K562 (cell line): Measurements from ENCODE around the gene CCT7. TPM values are rescaled to one million over a fixed set of nuclear protein-coding genes. Genes with fewer than 3 reads are reported as not detected.
A peak's percentile ranks its signal among the peaks of the same experiment; 100 is the strongest.

Source experiments
- DMBX1 ChIP-seq: fragments of 250-450 bp; sonication (Bioruptor Pico); IDR thresholded peaks from 2 replicates; pipeline ENCODE4 v1.8.0; 2022; ENCODE audit warnings: inconsistent platforms, mild to moderate bottlenecking, moderate library complexity, borderline replicate concordance
- FOXO4 ChIP-seq: fragments of 450-650 bp; formaldehyde crosslinking; IDR thresholded peaks from 2 replicates; pipeline ENCODE4 v1.4.0; 2020; ENCODE audit warnings: mild to moderate bottlenecking, moderate library complexity
- JUND ChIP-seq, 2 experiments: IDR thresholded peaks; 2 replicates in 1 of 2; 3 replicates in 1 of 2; pipeline ENCODE4 v1.6.1; 2011; ENCODE audit warnings: borderline replicate concordance in 2 of 2, low read depth in 2 of 2, low read length in 2 of 2, improper control_type of control experiment in 1 of 2, missing biosample characterization in 1 of 2, missing genetic modification characterization in 1 of 2, missing genetic modification reagents in 1 of 2
- SMC3 ChIP-seq: conservative IDR thresholded peaks from 2 replicates; pipeline ENCODE4 v1.6.1; 2011; ENCODE audit warnings: low read depth, low read length, improper control_type of control experiment; ENCODE audit not compliant: insufficient read depth
- TFAP4 ChIP-seq: sonication (generic); formaldehyde crosslinking; IDR thresholded peaks from 2 replicates; pipeline ENCODE4 v1.8.0; 2022; ENCODE audit warnings: missing genetic modification reagents, mild to moderate bottlenecking, moderate library complexity, borderline replicate concordance
- ZNF77 ChIP-seq: fragments of 250-450 bp; sonication (Bioruptor Pico); IDR thresholded peaks from 2 replicates; pipeline ENCODE4 v1.5.0; 2020
- polyA plus RNA-seq, 8 experiments: library from polyadenylated mRNA; depleted of rRNA in 4 of 8; stranded (reverse) in 5 of 8; unstranded in 3 of 8; fragments of >200 nt; fragmentation: Nextera tagmentation in 2 of 8; fragmentation: Illumina TruSeq in 1 of 8; extraction: Ambion mirVana in 2 of 8; extraction: Trizol in 1 of 8; gene quantifications; 2 replicates each; pipeline versions ENCODE4 v1.2.1 to v1.2.3, GENCODE V29; 2011 to 2014; ENCODE audit warnings: inconsistent platforms in 1 of 8, missing spikeins in 1 of 8
- total RNA-seq, 7 experiments: library from RNA; depleted of rRNA in 6 of 7; stranded (reverse); fragments of >200 nt in 6 of 7; fragmentation: Illumina TruSeq in 2 of 7; extraction: Trizol in 2 of 7; gene quantifications; 2 replicates each; pipeline versions ENCODE4 v1.2.1 to v1.2.3, GENCODE V29; 2011 to 2021; ENCODE audit warnings: low replicate concordance in 1 of 7
- TF ChIP-seq, protein P1 (sequence below), 2 experiments: fragments of 200-800 bp in 1 of 2; sonication (Bioruptor generic) in 1 of 2; sonication (generic) in 1 of 2; formaldehyde crosslinking in 1 of 2; IDR thresholded peaks in 1 of 2; conservative IDR thresholded peaks in 1 of 2; 2 replicates each; pipeline versions ENCODE4 v1.5.0 to v1.6.1; 2016 to 2020; ENCODE audit warnings: missing compliant biosample characterization in 1 of 2, missing genetic modification characterization in 1 of 2, missing genetic modification reagents in 1 of 2
- TF ChIP-seq, protein P2 (sequence below), 3 experiments: IDR thresholded peaks in 2 of 3; conservative IDR thresholded peaks in 1 of 3; 2 replicates each; pipeline ENCODE4 v1.5.1; 2011 to 2012; ENCODE audit warnings: low read length in 3 of 3, mild to moderate bottlenecking in 3 of 3, control low read depth in 2 of 3, improper control_type of control experiment in 1 of 3, inconsistent platforms in 1 of 3, low read depth in 1 of 3, mixed read lengths in 1 of 3, moderate library complexity in 1 of 3; ENCODE audit not compliant: insufficient read depth in 2 of 3
- TF ChIP-seq, protein P3 (sequence below): fragments of 200-800 bp; sonication (Bioruptor generic); IDR thresholded peaks from 2 replicates; pipeline ENCODE4 v1.6.1; 2016; ENCODE audit warnings: missing genetic modification characterization, missing compliant biosample characterization

CCT7 gene
- total and polyA plus RNA-seq, 9 of the 15 experiments (the other 6 are each of a cell fraction or from before 2014, with no cell fraction given): 326 to 856 (median 638) TPM

- TF ChIP-seq DMBX1 (no peak), TFAP4 (CRISPR knock-in tag) (peak; percentile 82; the same call in 1 of the 2 replicates), ZNF77 (CRISPR knock-in tag) (no peak), JUND (IDR thresholded peaks at IDR 0.05; ENCODE audit: borderline replicate concordance, low read depth, low read length) (no peak), JUND (tag; IDR thresholded peaks at IDR 0.05; ENCODE audit: borderline replicate concordance, low read depth, low read length) (0 out of 3 replicates have a peak, but pooled peaks have one; percentile 14), SMC3 (peak; percentile 63), FOXO4 (CRISPR knock-in tag) (no peak)
- TF ChIP-seq, protein P1, sequence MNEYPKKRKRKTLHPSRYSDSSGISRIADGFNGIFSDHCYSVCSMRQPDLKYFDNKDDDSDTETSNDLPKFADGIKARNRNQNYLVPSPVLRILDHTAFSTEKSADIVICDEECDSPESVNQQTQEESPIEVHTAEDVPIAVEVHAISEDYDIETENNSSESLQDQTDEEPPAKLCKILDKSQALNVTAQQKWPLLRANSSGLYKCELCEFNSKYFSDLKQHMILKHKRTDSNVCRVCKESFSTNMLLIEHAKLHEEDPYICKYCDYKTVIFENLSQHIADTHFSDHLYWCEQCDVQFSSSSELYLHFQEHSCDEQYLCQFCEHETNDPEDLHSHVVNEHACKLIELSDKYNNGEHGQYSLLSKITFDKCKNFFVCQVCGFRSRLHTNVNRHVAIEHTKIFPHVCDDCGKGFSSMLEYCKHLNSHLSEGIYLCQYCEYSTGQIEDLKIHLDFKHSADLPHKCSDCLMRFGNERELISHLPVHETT (CRISPR knock-in tag; conservative IDR thresholded peaks at IDR 0.05 in 1 of 2, IDR thresholded peaks at IDR 0.05 in 1 of 2): no peak
- TF ChIP-seq, protein P2, sequence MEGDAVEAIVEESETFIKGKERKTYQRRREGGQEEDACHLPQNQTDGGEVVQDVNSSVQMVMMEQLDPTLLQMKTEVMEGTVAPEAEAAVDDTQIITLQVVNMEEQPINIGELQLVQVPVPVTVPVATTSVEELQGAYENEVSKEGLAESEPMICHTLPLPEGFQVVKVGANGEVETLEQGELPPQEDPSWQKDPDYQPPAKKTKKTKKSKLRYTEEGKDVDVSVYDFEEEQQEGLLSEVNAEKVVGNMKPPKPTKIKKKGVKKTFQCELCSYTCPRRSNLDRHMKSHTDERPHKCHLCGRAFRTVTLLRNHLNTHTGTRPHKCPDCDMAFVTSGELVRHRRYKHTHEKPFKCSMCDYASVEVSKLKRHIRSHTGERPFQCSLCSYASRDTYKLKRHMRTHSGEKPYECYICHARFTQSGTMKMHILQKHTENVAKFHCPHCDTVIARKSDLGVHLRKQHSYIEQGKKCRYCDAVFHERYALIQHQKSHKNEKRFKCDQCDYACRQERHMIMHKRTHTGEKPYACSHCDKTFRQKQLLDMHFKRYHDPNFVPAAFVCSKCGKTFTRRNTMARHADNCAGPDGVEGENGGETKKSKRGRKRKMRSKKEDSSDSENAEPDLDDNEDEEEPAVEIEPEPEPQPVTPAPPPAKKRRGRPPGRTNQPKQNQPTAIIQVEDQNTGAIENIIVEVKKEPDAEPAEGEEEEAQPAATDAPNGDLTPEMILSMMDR (IDR thresholded peaks at IDR 0.05 in 2 of 3, conservative IDR thresholded peaks at IDR 0.05 in 1 of 3; ENCODE audit: insufficient read depth in 2 of 3, low read depth in 1 of 3, low read length in 3 of 3): peak; percentile 86 to 96 (median 87)
- TF ChIP-seq, protein P3, sequence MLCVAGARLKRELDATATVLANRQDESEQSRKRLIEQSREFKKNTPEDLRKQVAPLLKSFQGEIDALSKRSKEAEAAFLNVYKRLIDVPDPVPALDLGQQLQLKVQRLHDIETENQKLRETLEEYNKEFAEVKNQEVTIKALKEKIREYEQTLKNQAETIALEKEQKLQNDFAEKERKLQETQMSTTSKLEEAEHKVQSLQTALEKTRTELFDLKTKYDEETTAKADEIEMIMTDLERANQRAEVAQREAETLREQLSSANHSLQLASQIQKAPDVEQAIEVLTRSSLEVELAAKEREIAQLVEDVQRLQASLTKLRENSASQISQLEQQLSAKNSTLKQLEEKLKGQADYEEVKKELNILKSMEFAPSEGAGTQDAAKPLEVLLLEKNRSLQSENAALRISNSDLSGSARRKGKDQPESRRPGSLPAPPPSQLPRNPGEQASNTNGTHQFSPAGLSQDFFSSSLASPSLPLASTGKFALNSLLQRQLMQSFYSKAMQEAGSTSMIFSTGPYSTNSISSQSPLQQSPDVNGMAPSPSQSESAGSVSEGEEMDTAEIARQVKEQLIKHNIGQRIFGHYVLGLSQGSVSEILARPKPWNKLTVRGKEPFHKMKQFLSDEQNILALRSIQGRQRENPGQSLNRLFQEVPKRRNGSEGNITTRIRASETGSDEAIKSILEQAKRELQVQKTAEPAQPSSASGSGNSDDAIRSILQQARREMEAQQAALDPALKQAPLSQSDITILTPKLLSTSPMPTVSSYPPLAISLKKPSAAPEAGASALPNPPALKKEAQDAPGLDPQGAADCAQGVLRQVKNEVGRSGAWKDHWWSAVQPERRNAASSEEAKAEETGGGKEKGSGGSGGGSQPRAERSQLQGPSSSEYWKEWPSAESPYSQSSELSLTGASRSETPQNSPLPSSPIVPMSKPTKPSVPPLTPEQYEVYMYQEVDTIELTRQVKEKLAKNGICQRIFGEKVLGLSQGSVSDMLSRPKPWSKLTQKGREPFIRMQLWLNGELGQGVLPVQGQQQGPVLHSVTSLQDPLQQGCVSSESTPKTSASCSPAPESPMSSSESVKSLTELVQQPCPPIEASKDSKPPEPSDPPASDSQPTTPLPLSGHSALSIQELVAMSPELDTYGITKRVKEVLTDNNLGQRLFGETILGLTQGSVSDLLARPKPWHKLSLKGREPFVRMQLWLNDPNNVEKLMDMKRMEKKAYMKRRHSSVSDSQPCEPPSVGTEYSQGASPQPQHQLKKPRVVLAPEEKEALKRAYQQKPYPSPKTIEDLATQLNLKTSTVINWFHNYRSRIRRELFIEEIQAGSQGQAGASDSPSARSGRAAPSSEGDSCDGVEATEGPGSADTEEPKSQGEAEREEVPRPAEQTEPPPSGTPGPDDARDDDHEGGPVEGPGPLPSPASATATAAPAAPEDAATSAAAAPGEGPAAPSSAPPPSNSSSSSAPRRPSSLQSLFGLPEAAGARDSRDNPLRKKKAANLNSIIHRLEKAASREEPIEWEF (CRISPR knock-in tag): no peak
Observed at GRCh38 chr2:73212448-73213176, 21.5 kb upstream of the CCT7 start (continued).
